Measurements from ENCODE around the gene SFR1. TPM values are rescaled to one million over a fixed set of nuclear protein-coding genes. Genes with fewer than 3 reads are reported as not detected.
"Not testable (repeated sequence)": the region's sequence is repeated elsewhere in the genome, so short reads cannot be mapped to it uniquely, and the experiment has no call there.

SFR1 gene
- polyA plus RNA-seq, 1 donor = 5.9 TPM

DNA sequence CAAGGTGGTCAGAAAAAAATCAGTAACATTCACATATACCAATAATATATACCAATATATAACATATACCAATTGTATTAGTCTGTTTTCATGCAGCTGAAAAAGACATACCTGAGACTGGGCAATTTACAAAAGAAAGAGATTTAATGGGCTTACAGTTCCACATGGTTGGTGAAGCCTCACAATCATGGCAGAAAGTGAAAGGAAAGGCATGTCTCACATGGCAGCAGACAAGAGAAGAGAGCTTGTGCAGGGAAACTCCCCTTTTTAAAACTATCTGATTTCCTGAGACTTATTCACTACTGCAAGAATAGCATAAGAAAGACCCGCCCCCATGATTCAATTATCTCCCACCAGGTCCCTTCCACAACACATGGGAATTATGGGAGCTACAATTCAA lies 52.2 kb downstream of the SFR1 start:
- not testable (repeated sequence) for DNase-seq (ENCODE audit: low read depth)

Other genes starting within 250 kb of the SFR1 start
- gene STN1, start 204.0 kb upstream of the SFR1 start, polyA plus RNA-seq (ENCODE audit: insufficient read length) = 21.7 TPM
- 26.7 TPM for gene SLK, start 155.0 kb upstream of the SFR1 start, polyA plus RNA-seq (ENCODE audit: insufficient read length)
- 0.23 TPM for gene COL17A1, start 36.3 kb upstream of the SFR1 start, polyA plus RNA-seq (ENCODE audit: insufficient read length)
- gene CFAP43, start 110.2 kb downstream of the SFR1 start, polyA plus RNA-seq (ENCODE audit: insufficient read length) = 0.35 TPM
- 34.6 TPM for gene GSTO1, start 132.7 kb downstream of the SFR1 start, polyA plus RNA-seq (ENCODE audit: insufficient read length)
- 0.99 TPM for gene GSTO2, start 147.0 kb downstream of the SFR1 start, polyA plus RNA-seq (ENCODE audit: insufficient read length)
- gene ITPRIP, start 216.3 kb downstream of the SFR1 start, polyA plus RNA-seq (ENCODE audit: insufficient read length) = 7.1 TPM
- gene CFAP58, start 231.7 kb downstream of the SFR1 start, polyA plus RNA-seq (ENCODE audit: insufficient read length) = 0.37 TPM